Cardiac muscle cell (in vitro differentiated cells and primary cell): Measurements from ENCODE around the gene ATP9B. TPM values are rescaled to one million over a fixed set of nuclear protein-coding genes. Genes with fewer than 3 reads are reported as not detected.

Experiments used
- DNase-seq, 2 donors: peaks; one replicate each; pipeline versions ENCODE4 v3.0.0 to v3.0.0-alpha.2; 2010 to 2017; ENCODE audit warnings: low read depth in 1 of 2, low spot score in 1 of 2
- H3K27ac ChIP-seq: fragments of 200-600 bp; sonication (generic); 2 replicates; pipeline ENCODE4 v1.5.1; 2016
- H3K27me3 ChIP-seq: fragments of 200-600 bp; sonication (generic); 2 replicates; pipeline ENCODE4 v1.6.0; 2016; ENCODE audit warnings: control low read depth
- H3K36me3 ChIP-seq: fragments of 200-600 bp; sonication (generic); 2 replicates; pipeline ENCODE4 v1.5.1; 2016; ENCODE audit warnings: control low read depth
- H3K4me1 ChIP-seq: fragments of 200-600 bp; sonication (generic); 2 replicates; pipeline ENCODE4 v1.8.1; 2017; ENCODE audit warnings: low read depth, mild to moderate bottlenecking, mixed run types
- H3K4me3 ChIP-seq: fragments of 200-600 bp; sonication (generic); 2 replicates; pipeline ENCODE4 v1.5.1; 2016; ENCODE audit warnings: mild to moderate bottlenecking
- H3K9me3 ChIP-seq: fragments of 200-600 bp; sonication (generic); 2 replicates; pipeline ENCODE4 v1.5.1; 2017; ENCODE audit warnings: low read depth, mild to moderate bottlenecking, control low read depth
- CTCF ChIP-seq: IDR thresholded peaks from 2 replicates; pipeline ENCODE4 v1.5.1; 2012; ENCODE audit warnings: low read depth, mild to moderate bottlenecking, low read length
- polyA plus RNA-seq: library from polyadenylated mRNA; unstranded; fragments of >200 nt; fragmentation: Nextera tagmentation; extraction: Ambion mirVana; gene quantifications from 2 replicates; pipeline ENCODE4 v1.2.1, GENCODE V29; 2016
- total RNA-seq: library from RNA; depleted of rRNA; stranded (reverse); fragments of >200 nt; gene quantifications from 2 replicates; pipeline ENCODE4 v1.2.3, GENCODE V29; 2016

ATP9B gene
- total and polyA plus RNA-seq, 2 experiments from 2014 or later = 14.1 to 14.2 TPM

- H3K27ac ChIP-seq = no peak overlapping the region
- H3K9me3 ChIP-seq = no peaks in the 10 kb centered on the region
- DNase-seq = no peak
- no peak for TF ChIP-seq CTCF
- H3K4me1 ChIP-seq = no peaks in the 10 kb centered on the region
- H3K4me3 ChIP-seq = no peak overlapping the region
- no peaks in the 10 kb centered on the region for H3K36me3 ChIP-seq
- no peaks in the 10 kb centered on the region for H3K27me3 ChIP-seq
Observed at GRCh38 chr18:79117788-79118187, 48.6 kb downstream of the ATP9B start.

- peak in 1 of 2 donors; percentile 65 for DNase-seq
- no peak for TF ChIP-seq CTCF
- Histone ChIP-seq H3K27ac (no peak overlapping the region), H3K9me3 (no peaks in the 10 kb centered on the region), H3K27me3 (no peaks in the 10 kb centered on the region), H3K36me3 (no peaks in the 10 kb centered on the region), H3K4me3 (no peak overlapping the region), H3K4me1 (no peaks in the 10 kb centered on the region)
Observed at GRCh38 chr18:79118797-79119196, 49.6 kb downstream of the ATP9B start.

GRCh38 chr18:79121746-79122474 lies 52.7 kb downstream of the ATP9B start:
- peaks cover 9% of the 10 kb centered on the region for H3K36me3 ChIP-seq
- no peak for TF ChIP-seq CTCF
- H3K9me3 ChIP-seq = no peaks in the 10 kb centered on the region

GRCh38 chr18:79123948-79124347 lies 54.8 kb downstream of the ATP9B start:
- H3K36me3 ChIP-seq = peaks cover 9% of the 10 kb centered on the region
- H3K27me3 ChIP-seq = no peaks in the 10 kb centered on the region
- no peak for TF ChIP-seq CTCF

More at GRCh38 chr18:79121746-79122474, 52.7 kb downstream of the ATP9B start:
- Histone ChIP-seq H3K27ac (no peak overlapping the region), H3K4me3 (no peak overlapping the region), H3K4me1 (no peaks in the 10 kb centered on the region), H3K27me3 (no peaks in the 10 kb centered on the region)
- DNase-seq = peak in 1 of 2 donors; percentile 56

GRCh38 chr18:79129120-79129519 lies 59.9 kb downstream of the ATP9B start:
- Histone ChIP-seq H3K4me1 (no peaks in the 10 kb centered on the region), H3K27me3 (no peaks in the 10 kb centered on the region), H3K27ac (no peak overlapping the region), H3K36me3 (peaks cover 9% of the 10 kb centered on the region), H3K9me3 (no peaks in the 10 kb centered on the region), H3K4me3 (no peak overlapping the region)
- no peak for TF ChIP-seq CTCF
- no peak for DNase-seq

More at GRCh38 chr18:79123948-79124347, 54.8 kb downstream of the ATP9B start:
- H3K9me3 ChIP-seq = no peaks in the 10 kb centered on the region
- DNase-seq = no peak
- no peaks in the 10 kb centered on the region for H3K4me1 ChIP-seq
- H3K4me3 ChIP-seq = no peak overlapping the region
- no peak overlapping the region for H3K27ac ChIP-seq
